GM19395 (cell line): ENCODE results near the gene ACTL7B.
A peak's percentile ranks its signal among the peaks of the same experiment; 100 is the strongest.
"Not testable (repeated sequence)": the region's sequence is repeated elsewhere in the genome, so short reads cannot be mapped to it uniquely, and the experiment has no call there.

Source experiments
- ATAC-seq: cut with Tn5 transposase; IDR thresholded peaks from one replicate; pipeline ENCODE4 v1.9.1; 2021; ENCODE audit warnings: mild to moderate bottlenecking, moderate library complexity; ENCODE audit not compliant: unreplicated experiment

The ACTL7B gene

GRCh38 chr9:108845507-108845906, 10.3 kb downstream of the ACTL7B start:
- ATAC-seq, result no peak

DNA sequence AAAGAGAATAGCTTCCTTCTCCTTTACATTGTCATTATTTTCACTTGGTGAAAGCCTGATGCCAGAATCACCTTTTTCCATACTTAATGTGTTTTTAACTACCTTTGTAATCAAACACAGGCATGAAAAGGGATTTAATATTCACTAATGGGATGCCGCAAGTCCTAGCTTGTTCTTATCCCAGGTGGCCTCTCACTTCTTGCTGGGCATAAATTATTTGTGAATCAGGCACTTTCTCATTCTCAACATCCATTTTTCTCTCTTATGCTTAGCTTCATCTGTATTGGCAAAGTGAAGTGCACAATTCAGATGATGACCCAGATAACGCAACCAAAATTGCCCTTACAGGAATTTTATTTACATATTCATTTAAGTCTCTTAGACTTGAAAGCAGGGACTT, 10.9 kb downstream of the ACTL7B start:
- ATAC-seq, result no peak

DNA sequence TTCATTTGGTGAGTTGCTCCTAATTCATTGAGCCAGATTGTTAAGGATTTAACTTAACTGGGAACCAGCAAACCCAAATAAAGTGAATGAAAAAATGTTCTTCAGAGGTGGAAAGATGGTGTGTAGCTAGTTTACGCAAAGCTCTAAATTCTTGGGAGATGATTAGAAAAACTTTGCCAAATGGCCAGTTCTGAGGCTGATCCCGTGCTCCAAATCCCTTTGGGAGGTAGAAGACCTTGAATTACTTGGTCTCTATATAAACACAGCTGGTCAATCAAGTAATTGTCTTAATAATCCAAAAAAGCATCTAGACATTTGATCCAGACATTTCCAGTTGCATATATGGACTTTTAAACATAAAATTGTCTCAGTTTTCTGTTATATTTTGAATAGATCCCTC, 11.4 kb downstream of the ACTL7B start:
- no peak for ATAC-seq

GRCh38 chr9:108842610-108843295, 13.0 kb downstream of the ACTL7B start:
- ATAC-seq, result peak; percentile 77

GRCh38 chr9:108839561-108839960, 16.2 kb downstream of the ACTL7B start:
- ATAC-seq, result not testable (repeated sequence)

GRCh38 chr9:108838017-108838416, 17.8 kb downstream of the ACTL7B start:
- ATAC-seq, result no peak

GRCh38 chr9:108837530-108837929, 18.3 kb downstream of the ACTL7B start:
- no peak for ATAC-seq

- ATAC-seq, result no peak
Measured at GRCh38 chr9:108836781-108837180, 19.0 kb downstream of the ACTL7B start.

- ATAC-seq, result no peak
Measured at GRCh38 chr9:108836319-108836718, 19.5 kb downstream of the ACTL7B start.

DNA sequence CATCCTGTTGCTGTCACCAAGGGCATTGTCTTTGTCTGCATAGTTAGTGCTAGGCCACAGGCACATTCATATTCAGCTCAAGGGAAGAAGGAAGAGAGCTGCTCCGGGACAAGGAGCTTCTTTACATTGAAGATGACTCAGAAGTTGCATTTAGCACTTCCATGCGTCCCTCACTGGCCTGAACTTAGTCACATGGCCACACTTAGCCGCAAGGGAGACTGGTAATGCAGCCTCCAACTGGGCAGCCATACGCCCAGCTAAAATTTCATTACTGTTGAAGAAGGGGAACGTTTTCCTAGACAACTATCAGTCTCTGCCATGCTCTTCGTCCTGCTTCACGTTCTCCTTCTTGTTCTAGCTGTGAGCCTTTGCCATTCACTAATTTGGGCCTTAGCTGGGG, 20.0 kb downstream of the ACTL7B start:
- no peak for ATAC-seq

DNA sequence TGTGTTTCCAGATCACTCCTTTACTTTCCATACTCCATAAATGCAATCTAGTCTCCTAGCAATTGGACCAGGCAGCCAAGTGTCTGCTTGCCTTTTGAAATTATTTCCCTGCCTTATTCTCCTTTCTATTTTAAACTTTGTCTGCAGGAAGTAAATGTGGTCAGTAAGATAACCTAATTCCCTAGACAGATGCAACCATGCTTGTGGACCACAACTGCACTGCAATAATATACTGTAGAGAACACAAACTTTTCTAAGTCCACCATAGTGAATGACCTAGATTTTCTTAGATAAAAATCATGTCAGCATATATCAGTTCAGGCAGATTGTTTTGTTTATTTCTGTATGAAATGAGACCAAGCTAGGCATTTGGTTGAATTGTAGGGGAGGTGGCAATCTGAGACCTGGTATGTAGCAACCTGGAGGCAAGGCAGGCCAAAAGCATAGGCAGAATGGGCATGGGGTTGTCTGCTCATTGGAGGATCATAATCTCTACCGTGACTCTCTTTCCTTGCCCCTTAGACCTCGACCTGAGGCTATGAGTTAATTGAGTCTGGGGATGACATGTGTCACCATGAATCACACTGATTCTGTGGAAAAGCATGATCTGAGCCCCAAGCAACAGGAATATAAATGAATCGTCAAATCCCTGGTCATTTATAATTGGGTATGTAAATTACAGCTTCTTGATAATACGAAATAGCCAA, 20.7 kb downstream of the ACTL7B start:
- no peak for ATAC-seq

DNA sequence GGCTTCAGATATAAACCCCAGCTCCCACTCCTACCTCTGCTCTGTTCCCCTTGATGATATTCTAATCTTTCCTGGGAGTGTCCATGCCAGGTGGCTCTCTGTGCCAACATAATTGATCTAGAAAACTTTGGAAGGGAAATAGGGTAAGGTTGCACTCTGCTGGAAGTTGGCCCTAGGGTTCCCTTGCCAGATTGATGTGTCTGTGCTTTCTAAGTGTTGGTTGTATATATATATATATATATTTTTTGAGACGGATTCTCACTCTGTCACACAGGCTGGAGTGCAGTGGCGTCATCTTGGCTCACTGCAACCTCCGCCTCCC, 23.6 kb downstream of the ACTL7B start:
- ATAC-seq, result no peak

GRCh38 chr9:108831496-108832178, 24.1 kb downstream of the ACTL7B start:
- no peak for ATAC-seq

DNA sequence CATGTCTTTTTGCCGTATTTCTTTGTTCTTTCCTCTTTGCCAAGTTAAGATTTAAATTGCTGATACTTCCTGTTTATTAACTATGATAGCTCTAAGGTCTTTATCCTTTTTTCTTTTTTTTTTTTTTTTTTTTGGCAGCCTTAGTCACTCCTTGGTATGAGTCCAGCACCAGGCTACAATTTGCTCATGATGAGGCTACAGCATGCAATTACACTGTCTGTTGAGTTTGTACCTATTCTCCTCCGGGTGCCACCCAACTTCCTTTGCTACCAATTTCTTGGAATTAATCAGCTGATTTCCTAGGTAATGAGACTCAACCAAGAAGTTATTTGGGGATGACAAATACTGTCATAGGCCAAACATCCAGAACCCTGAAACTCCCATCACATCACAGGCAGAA, 25.5 kb downstream of the ACTL7B start:
- no peak for ATAC-seq

DNA sequence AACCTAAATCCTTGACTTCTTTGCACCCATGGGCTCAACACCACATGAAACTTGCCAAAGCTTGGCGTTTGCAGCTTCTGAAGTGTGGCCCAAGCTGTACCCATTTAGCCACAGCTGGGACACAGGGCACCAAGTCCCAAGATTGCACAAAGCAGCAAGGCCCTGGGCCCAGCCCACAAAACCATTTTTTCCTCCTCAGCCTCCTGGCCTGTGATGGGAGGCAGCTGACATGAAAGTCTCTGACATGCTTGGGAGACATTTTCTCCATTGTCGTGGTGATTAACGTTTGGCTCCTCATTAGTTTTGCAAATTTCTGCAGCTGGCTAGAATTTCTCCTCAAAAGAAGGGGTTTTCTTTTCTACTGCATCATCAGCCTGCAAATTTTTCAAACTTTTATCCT, 32.0 kb downstream of the ACTL7B start:
- ATAC-seq, result no peak

GRCh38 chr9:108816037-108816436, 39.7 kb downstream of the ACTL7B start:
- ATAC-seq, result no peak

DNA sequence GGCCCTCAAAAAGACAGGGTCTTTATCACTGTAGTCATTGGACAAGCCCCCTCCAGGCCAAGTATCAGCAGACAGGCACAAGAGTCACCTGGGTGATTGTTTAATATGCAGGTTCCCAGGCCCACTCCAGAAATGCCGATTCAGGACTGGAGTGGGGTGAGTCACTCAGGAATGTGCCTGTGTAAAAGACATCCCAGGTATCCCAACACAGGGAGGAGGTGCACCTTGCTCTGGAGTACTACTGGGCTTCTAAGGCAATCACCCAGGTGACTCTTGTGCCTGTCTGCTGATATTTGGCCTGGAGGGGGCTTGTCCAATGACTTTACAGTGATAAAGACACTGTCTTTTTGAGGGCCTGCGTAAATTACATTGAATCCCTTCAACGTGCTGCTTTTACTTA, 40.6 kb downstream of the ACTL7B start:
- ATAC-seq, result no peak

- ATAC-seq, result no peak
Measured at GRCh38 chr9:108813951-108814601, 41.7 kb downstream of the ACTL7B start.

GRCh38 chr9:108812396-108813025, 43.3 kb downstream of the ACTL7B start:
- ATAC-seq, result no peak

DNA sequence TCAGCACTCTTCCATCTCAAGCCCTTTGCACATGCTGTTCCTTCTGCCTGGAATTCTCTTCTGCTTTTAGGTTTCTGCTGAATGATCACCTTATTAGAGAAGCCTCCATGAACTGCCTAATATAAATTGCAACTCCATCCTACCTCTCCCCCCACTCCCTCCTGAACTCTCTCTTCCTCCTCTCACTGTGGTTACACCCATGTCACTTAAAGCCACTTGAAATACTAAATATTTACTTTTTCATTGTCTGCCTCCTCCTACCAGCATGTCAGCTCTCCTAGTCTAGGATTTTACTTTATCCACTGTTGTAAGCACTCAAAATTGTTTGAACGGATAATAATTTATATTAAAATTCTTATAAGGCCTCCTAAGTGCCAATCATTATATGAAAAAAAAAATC, 43.8 kb downstream of the ACTL7B start:
- no peak for ATAC-seq

DNA sequence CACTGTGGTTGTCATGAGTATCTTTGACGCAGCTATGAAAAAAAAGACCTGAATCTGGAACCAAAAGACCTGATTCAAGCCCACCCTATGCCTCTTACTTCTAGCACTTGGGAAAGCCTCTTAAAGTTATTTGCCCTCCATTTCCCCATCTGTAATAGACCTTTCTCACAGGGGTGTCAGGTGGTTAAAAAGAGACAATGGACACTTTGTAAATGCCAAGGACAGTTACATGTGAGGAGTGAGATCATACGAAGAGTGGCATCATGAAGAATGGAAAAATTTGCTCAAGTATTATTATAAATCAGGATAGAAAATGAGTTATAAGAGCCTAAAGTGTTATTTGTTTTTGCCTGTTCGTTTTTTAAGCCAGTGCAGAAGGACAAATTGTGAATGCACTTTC, 46.5 kb downstream of the ACTL7B start:
- no peak for ATAC-seq
